Measurements from ENCODE around the gene CXXC1. TPM values are rescaled to one million over a fixed set of nuclear protein-coding genes. Genes with fewer than 3 reads are reported as not detected.

The CXXC1 gene
- total RNA-seq, 1 donor from 2014 or later, result 134 TPM

DNA sequence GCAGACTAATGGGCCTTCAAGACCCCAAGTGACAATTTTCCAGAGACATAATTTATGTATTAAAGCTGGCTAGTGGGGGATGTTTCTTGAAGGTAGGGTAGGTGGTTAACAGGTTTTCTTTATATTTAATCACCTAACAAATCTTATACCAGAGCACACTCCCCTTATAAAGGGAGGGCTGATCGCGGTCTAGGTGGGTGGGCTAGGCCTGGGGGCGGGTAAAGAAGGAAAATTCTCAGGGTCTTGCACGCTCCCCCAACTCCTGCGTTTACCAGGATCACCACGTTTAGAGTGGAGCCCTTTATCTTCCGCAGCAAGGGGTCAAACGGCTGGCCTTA is 19.9 kb upstream of the CXXC1 start:
- CTCF ChIA-PET, result no interaction called here
- Mint-ChIP-seq H3K27ac (peak overlapping the region; percentile 66), H3K27me3 (no peaks in the 10 kb centered on the region), H3K9me3 (peaks cover 4% of the 10 kb centered on the region), H3K4me1 (peaks cover 41% of the 10 kb centered on the region), H3K36me3 (ENCODE audit: low read depth) (no peaks in the 10 kb centered on the region), H3K4me3 (peak overlapping the region; percentile 88)
- no peak for TF ChIP-seq CTCF (IDR thresholded peaks at IDR 0.05)
- ATAC-seq (ENCODE audit: low read depth) (peak; percentile 8), DNase-seq (no peak)
- POLR2A ChIA-PET, result interaction anchor here (2.0 to 2.2 kb wide), 2 partner anchors 9 to 26 kb away, joined by 7 to 17 read pairs; partner anchors contain the start of gene MBD1
- intact Hi-C loops (cut with micrococcal nuclease), result loop anchor here (1.0 kb wide), 3 partner anchors 8 to 20 kb away; partner anchors contain the start of gene CXXC1

DNA sequence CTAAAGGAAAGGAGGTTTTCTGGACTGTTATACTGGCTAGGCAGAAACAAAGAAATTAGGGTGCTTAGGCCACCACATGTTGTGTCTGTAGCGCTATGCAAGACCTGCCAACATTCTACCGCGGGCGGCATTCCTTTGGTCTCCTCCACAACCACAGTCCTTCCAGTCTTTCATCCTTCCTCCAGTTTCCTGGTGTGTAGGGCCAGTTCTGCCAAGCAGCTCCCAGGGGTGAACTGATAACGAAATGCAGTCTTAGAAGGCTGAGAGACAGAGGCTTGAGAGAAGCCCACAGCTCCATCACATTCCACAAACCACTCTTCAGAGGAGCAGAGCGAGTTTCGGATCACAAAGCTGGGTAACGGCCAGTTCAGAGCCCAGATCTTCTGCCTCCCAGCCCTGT is 19.5 kb upstream of the CXXC1 start:
- ATAC-seq (ENCODE audit: low read depth), result no peak
- no peak for DNase-seq
- ChIA-PET POLR2A (interaction anchor here (2.0 to 2.2 kb wide), 2 partner anchors 9 to 26 kb away, joined by 7 to 17 read pairs; partner anchors contain the start of gene MBD1), CTCF (no interaction called here)
- Mint-ChIP-seq H3K4me3 (peak overlapping the region; percentile 88), H3K9me3 (peaks cover 4% of the 10 kb centered on the region), H3K36me3 (ENCODE audit: low read depth) (no peaks in the 10 kb centered on the region), H3K27me3 (no peaks in the 10 kb centered on the region), H3K4me1 (peaks cover 39% of the 10 kb centered on the region), H3K27ac (no peak overlapping the region)
- intact Hi-C loops (cut with micrococcal nuclease), result loop anchor here (1.0 kb wide), 3 partner anchors 8 to 20 kb away; partner anchors contain the start of gene CXXC1
- no peak for TF ChIP-seq CTCF (IDR thresholded peaks at IDR 0.05)

- no peak overlapping the region for H3K27ac Mint-ChIP-seq
- no peaks in the 10 kb centered on the region for H3K27me3 Mint-ChIP-seq
- peaks cover 4% of the 10 kb centered on the region for H3K9me3 Mint-ChIP-seq
- intact Hi-C loops (cut with micrococcal nuclease), result no loop called here
- TF ChIP-seq CTCF (IDR thresholded peaks at IDR 0.05), result no peak
- ChIA-PET POLR2A (no interaction called here), CTCF (no interaction called here)
- H3K4me3 Mint-ChIP-seq, result no peak overlapping the region
- peaks cover 14% of the 10 kb centered on the region for H3K4me1 Mint-ChIP-seq
- DNase-seq (no peak), ATAC-seq (ENCODE audit: low read depth) (no peak)
- H3K36me3 Mint-ChIP-seq (ENCODE audit: low read depth), result no peaks in the 10 kb centered on the region
Observed at GRCh38 chr18:50301074-50301473, 13.6 kb upstream of the CXXC1 start.

DNA sequence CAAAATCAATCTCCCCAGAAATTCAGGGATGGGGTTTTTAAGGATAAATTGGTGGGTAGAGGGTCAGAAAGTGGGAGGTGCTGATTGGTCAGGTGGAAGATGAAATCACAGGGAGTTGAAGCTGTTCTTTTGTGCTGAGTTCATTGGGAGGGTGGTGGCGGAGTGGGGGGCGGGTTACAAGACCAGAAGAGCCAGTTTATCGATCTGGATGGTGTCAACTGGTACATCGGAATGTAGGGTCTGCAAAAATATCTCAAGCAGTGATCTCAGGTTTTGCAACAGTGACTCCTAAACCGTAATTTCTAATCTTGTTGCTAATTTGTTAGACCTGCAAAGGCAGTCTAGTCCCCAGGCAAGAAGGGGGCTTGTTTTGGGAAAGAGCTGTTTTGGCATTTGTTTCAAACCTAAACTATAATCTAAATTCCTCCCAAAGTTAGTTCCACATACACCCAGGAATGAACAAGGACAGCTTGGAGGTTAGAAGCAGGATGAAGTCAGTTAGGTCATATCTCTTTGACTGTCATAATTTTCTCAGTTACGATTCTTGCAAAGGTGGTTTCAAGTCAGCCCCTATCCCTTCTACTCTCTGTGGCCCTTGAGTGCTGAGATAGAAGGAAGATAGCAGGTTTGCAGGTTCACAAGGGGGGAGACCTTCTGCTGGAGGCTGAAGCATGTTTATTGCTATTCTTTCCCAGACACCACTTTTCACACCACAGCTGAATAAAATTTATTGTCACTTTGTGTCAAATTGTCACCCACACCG is 12.3 kb upstream of the CXXC1 start:
- intact Hi-C loops (cut with micrococcal nuclease), result no loop called here
- no peak overlapping the region for H3K27ac Mint-ChIP-seq
- no peak overlapping the region for H3K4me3 Mint-ChIP-seq
- ChIA-PET POLR2A (no interaction called here), CTCF (no interaction called here)
- no peak for ATAC-seq (ENCODE audit: low read depth)
- H3K36me3 Mint-ChIP-seq (ENCODE audit: low read depth), result no peaks in the 10 kb centered on the region
- no peaks in the 10 kb centered on the region for H3K9me3 Mint-ChIP-seq
- H3K27me3 Mint-ChIP-seq, result no peaks in the 10 kb centered on the region
- H3K4me1 Mint-ChIP-seq, result peaks cover 14% of the 10 kb centered on the region
- no peak for DNase-seq
- no peak for TF ChIP-seq CTCF (IDR thresholded peaks at IDR 0.05)

DNA sequence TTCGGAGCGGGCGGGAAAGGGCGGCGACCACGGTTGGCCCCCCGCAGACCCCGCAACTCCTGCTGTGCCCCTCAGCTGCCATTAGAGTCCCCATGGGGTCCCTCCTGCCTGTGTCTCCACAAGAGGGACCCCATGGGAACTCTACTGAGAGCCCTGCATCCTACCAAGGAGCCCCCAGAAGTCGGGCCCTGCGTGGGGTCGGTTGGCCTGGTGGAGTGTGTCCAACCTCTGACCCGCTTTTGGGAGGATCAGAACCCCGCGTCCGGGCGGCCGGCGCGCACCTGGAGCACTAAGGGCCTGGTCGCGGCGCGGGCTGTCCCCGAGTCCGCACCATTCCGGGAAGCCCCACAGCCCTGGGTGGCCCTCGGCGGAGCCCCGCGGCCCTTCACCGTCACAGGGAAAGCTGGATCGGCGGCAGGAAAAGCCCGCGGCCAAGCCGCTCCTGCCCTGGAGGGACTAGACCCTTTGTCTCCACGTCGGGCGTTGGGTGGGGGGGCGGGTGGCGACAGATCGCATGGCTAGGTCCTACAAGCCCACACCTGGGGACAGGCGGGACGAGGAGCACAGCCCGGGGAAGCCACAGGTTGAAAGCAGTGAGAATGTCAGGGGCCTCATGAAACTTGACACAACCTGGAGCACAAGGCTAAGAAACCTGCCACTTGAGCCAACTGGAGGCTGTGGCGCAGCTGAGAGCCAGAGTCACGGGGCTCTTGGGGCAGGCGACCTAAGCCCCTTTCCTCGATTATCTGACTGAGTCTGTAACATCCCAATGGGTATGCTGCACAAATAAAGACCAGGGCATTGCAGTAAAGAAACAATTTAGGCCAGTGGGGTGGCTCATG is 11.2 kb upstream of the CXXC1 start:
- CTCF ChIA-PET, result interaction anchor here (1.0 to 1.1 kb wide), 2 partner anchors 17 to 59 kb away, joined by 3 to 8 read pairs; partner anchors contain the start of gene MBD1
- H3K9me3 Mint-ChIP-seq, result no peaks in the 10 kb centered on the region

More for the DNA sequence above, 11.2 kb upstream of the CXXC1 start:
- H3K4me1 Mint-ChIP-seq, result peaks cover 14% of the 10 kb centered on the region
- no peaks in the 10 kb centered on the region for H3K36me3 Mint-ChIP-seq (ENCODE audit: low read depth)
- ATAC-seq (ENCODE audit: low read depth) (peak; percentile 8), DNase-seq (no peak)
- no peak for TF ChIP-seq CTCF (IDR thresholded peaks at IDR 0.05)
- peak overlapping the region; percentile 41 for H3K27ac Mint-ChIP-seq
- H3K4me3 Mint-ChIP-seq, result peak overlapping the region; percentile 83
- H3K27me3 Mint-ChIP-seq, result no peaks in the 10 kb centered on the region
- POLR2A ChIA-PET, result interaction anchor here (1.0 to 1.7 kb wide), 4 partner anchors 9 to 76 kb away, joined by 3 to 17 read pairs (median 6); partner anchors contain the start of genes MBD1 and SKA1
- intact Hi-C loops (cut with micrococcal nuclease), result loop anchor here (1.0 kb wide), 5 partner anchors 9 to 59 kb away; partner anchors contain the start of gene CXXC1
